H1 (cell line): ENCODE results near the gene NCR2. TPM values are rescaled to one million over a fixed set of nuclear protein-coding genes. Genes with fewer than 3 reads are reported as not detected.

ENCODE experiments used
- CTCF ChIA-PET: fragments of 300-600 bp; sonication (Branson Sonifier 250); formaldehyde crosslinking; loops from one replicate; lab custom pipeline; 2021; ENCODE audit not compliant: partially characterized antibody; lab: Charles Lee
- POLR2A ChIA-PET: fragments of 300-600 bp; sonication (Branson Sonifier 250); formaldehyde crosslinking; loops from one replicate; lab custom pipeline; 2021; ENCODE audit warnings: inconsistent platforms; ENCODE audit not compliant: partially characterized antibody; lab: Charles Lee
- DNase-seq, 2 experiments: peaks; one replicate each; pipeline versions ENCODE4 v3.0.0 to v3.0.0-alpha.2; 2010 to 2022; ENCODE audit warnings: low spot score in 2 of 2, low read depth in 1 of 2, mixed read lengths in 1 of 2
- FAIRE-seq: peaks from 2 replicates; lab custom pipeline; 2011; peaks lifted over from hg19 to GRCh38; lab: Jason Lieb, UNC
- H2AFZ ChIP-seq: 2 replicates; pipeline ENCODE4 v1.8.1; 2012; ENCODE audit warnings: low read length, inconsistent platforms
- H2AK5ac ChIP-seq: 2 replicates; pipeline ENCODE4 v1.6.1; 2013; ENCODE audit warnings: low read depth, low read length
- H2BK120ac ChIP-seq: replicated peaks from 2 replicates; pipeline ENCODE3; 2013; ENCODE audit warnings: low read depth, low read length, inconsistent platforms
- H2BK12ac ChIP-seq: 2 replicates; pipeline ENCODE4 v1.6.1; 2013; ENCODE audit warnings: low read depth, low read length
- H2BK15ac ChIP-seq: 2 replicates; pipeline ENCODE4 v1.6.1; 2013; ENCODE audit warnings: low read length
- H2BK20ac ChIP-seq: 2 replicates; pipeline ENCODE4 v1.6.1; 2013; ENCODE audit warnings: low read length
- H2BK5ac ChIP-seq: 2 replicates; pipeline ENCODE4 v1.6.1; 2013; ENCODE audit warnings: low read depth, low read length
- H3K14ac ChIP-seq: 2 replicates; pipeline ENCODE4 v1.6.1; 2013; ENCODE audit warnings: inconsistent platforms; ENCODE audit not compliant: insufficient read length
- H3K18ac ChIP-seq: 2 replicates; pipeline ENCODE4 v1.6.1; 2013; ENCODE audit warnings: low read length; ENCODE audit errors: extremely low read depth
- H3K23ac ChIP-seq: 2 replicates; pipeline ENCODE4 v1.6.1; 2013; ENCODE audit warnings: inconsistent platforms; ENCODE audit not compliant: insufficient read length
- H3K23me2 ChIP-seq: 2 replicates; pipeline ENCODE4 v1.6.1; 2013; ENCODE audit warnings: low read depth, low read length
- H3K27ac ChIP-seq: 2 replicates; pipeline ENCODE4 v1.6.1; 2011; ENCODE audit warnings: low read depth, low read length, inconsistent platforms
- H3K27me3 ChIP-seq, 4 experiments: replicated peaks in 1 of 4; 1 replicate in 1 of 4; 2 replicates in 3 of 4; pipeline versions ENCODE4 v1.6.1 to v1.8.1; 2011 to 2013; ENCODE audit warnings: low read length in 3 of 4, mild to moderate bottlenecking in 3 of 4, inconsistent platforms in 2 of 4, mixed read lengths in 2 of 4, moderate library complexity in 1 of 4; ENCODE audit not compliant: control insufficient read depth in 3 of 4, insufficient read depth in 3 of 4; ENCODE audit errors: extremely low read depth in 1 of 4
- H3K36me3 ChIP-seq, 4 experiments: 2 replicates each; pipeline versions ENCODE4 v1.6.1 to v1.8.1; 2011 to 2013; ENCODE audit warnings: mild to moderate bottlenecking in 4 of 4, low read length in 3 of 4, moderate library complexity in 2 of 4, control low read depth in 1 of 4, inconsistent platforms in 1 of 4; ENCODE audit not compliant: insufficient read depth in 4 of 4, control insufficient read depth in 2 of 4
- H3K4ac ChIP-seq: replicated peaks from 2 replicates; pipeline ENCODE3; 2013; ENCODE audit warnings: low read length, low read depth, mixed read lengths, inconsistent platforms; ENCODE audit not compliant: insufficient read length
- H3K4me1 ChIP-seq, 4 experiments: replicated peaks in 1 of 4; 1 replicate in 1 of 4; 2 replicates in 3 of 4; pipeline versions ENCODE4 v1.6.1 to v1.8.1; 2011 to 2013; ENCODE audit warnings: low read length in 3 of 4, inconsistent platforms in 2 of 4, mixed read lengths in 1 of 4; ENCODE audit not compliant: insufficient read depth in 4 of 4, control insufficient read depth in 3 of 4
- H3K4me2 ChIP-seq, 2 experiments: 2 replicates each; pipeline versions ENCODE4 v1.6.1 to v1.8.1; 2011 to 2013; ENCODE audit warnings: low read depth in 2 of 2, low read length in 2 of 2, control low read depth in 1 of 2, inconsistent platforms in 1 of 2, mild to moderate bottlenecking in 1 of 2; ENCODE audit not compliant: insufficient read depth in 1 of 2
- H3K4me3 ChIP-seq, 4 experiments: fragments of 200-600, 300-600 bp in 1 of 4; sonication (generic), shearing (Covaris generic), sonication (Bioruptor Twin) in 1 of 4; 2 replicates each; pipeline versions ENCODE4 v1.5.1 to v1.8.1; 2011 to 2016; ENCODE audit warnings: low read length in 4 of 4, low read depth in 3 of 4, control low read depth in 2 of 4, inconsistent platforms in 2 of 4, mild to moderate bottlenecking in 2 of 4, mixed read lengths in 1 of 4, moderate library complexity in 1 of 4; ENCODE audit not compliant: insufficient read depth in 2 of 4; ENCODE audit errors: extremely low read depth in 1 of 4
- H3K56ac ChIP-seq: replicated peaks from 2 replicates; pipeline ENCODE3; 2013; ENCODE audit warnings: low read depth, mild to moderate bottlenecking, mixed read lengths, low read length, inconsistent platforms; ENCODE audit not compliant: insufficient read length
- H3K79me1 ChIP-seq: 2 replicates; pipeline ENCODE4 v1.6.1; 2013; ENCODE audit warnings: low read depth, low read length, control low read depth
- H3K79me2 ChIP-seq, 2 experiments: 2 replicates each; pipeline versions ENCODE4 v1.6.1 to v1.8.1; 2012 to 2013; ENCODE audit warnings: low read length in 2 of 2, mild to moderate bottlenecking in 2 of 2, inconsistent platforms in 1 of 2; ENCODE audit not compliant: insufficient read depth in 2 of 2, control insufficient read depth in 1 of 2
- H3K9ac ChIP-seq, 4 experiments: replicated peaks in 1 of 4; 1 replicate in 1 of 4; 2 replicates in 3 of 4; pipeline versions ENCODE4 v1.6.1 to v1.8.1; 2011 to 2013; ENCODE audit warnings: low read depth in 3 of 4, low read length in 3 of 4, control low read depth in 2 of 4, mild to moderate bottlenecking in 2 of 4, moderate library complexity in 2 of 4, inconsistent platforms in 1 of 4; ENCODE audit errors: extremely low read depth in 1 of 4
- H3K9me3 ChIP-seq, 2 experiments: 2 replicates each; pipeline versions ENCODE4 v1.6.1 to v1.8.1; 2012 to 2013; ENCODE audit warnings: mild to moderate bottlenecking in 2 of 2, moderate library complexity in 2 of 2, control low read depth in 1 of 2, inconsistent platforms in 1 of 2, low read depth in 1 of 2, low read length in 1 of 2, mixed read lengths in 1 of 2; ENCODE audit not compliant: insufficient read depth in 2 of 2
- H4K20me1 ChIP-seq, 2 experiments: replicated peaks in 1 of 2; 2 replicates each; pipeline versions ENCODE3 to v1.8.1; 2011 to 2013; ENCODE audit warnings: inconsistent platforms in 2 of 2, low read length in 2 of 2, mild to moderate bottlenecking in 1 of 2; ENCODE audit not compliant: insufficient read depth in 2 of 2, control insufficient read depth in 1 of 2
- H4K5ac ChIP-seq: 2 replicates; pipeline ENCODE4 v1.6.1; 2013; ENCODE audit warnings: low read length, low read depth, mixed read lengths, inconsistent platforms; ENCODE audit not compliant: insufficient read length
- H4K8ac ChIP-seq: 2 replicates; pipeline ENCODE4 v1.8.0; 2013; ENCODE audit warnings: mild to moderate bottlenecking, moderate library complexity, low read length, inconsistent platforms; ENCODE audit not compliant: insufficient read depth; ENCODE audit errors: extremely low read depth
- H4K91ac ChIP-seq: replicated peaks from 2 replicates; pipeline ENCODE3; 2013; ENCODE audit warnings: low read length, mixed read lengths, inconsistent platforms; ENCODE audit not compliant: insufficient read length
- CTBP2 ChIP-seq: IDR thresholded peaks from 2 replicates; pipeline ENCODE4 v1.7.0; 2011; ENCODE audit warnings: borderline replicate concordance, mild to moderate bottlenecking, moderate library complexity, mixed read lengths, low read length; ENCODE audit not compliant: insufficient read depth, insufficient read length
- EP300 ChIP-seq, 2 experiments: IDR thresholded peaks; 1 replicate in 1 of 2; 2 replicates in 1 of 2; pipeline ENCODE4 v1.6.1; 2011 to 2012; ENCODE audit warnings: low read depth in 2 of 2, low read length in 2 of 2, mild to moderate bottlenecking in 2 of 2, borderline replicate concordance in 1 of 2, inconsistent platforms in 1 of 2, moderate library complexity in 1 of 2
- GABPA ChIP-seq: IDR thresholded peaks from 2 replicates; pipeline ENCODE4 v1.6.1; 2011; ENCODE audit warnings: mild to moderate bottlenecking, low read length, moderate library complexity, borderline replicate concordance; ENCODE audit not compliant: insufficient read depth
- GTF2F1 ChIP-seq: IDR thresholded peaks from 2 replicates; pipeline ENCODE4 v1.6.1; 2012; ENCODE audit warnings: low read depth, low read length, improper control_type of control experiment, borderline replicate concordance
- HDAC6 ChIP-seq: IDR thresholded peaks from one replicate; pipeline ENCODE4 v1.7.1; 2012; ENCODE audit warnings: low read depth, mild to moderate bottlenecking, inconsistent platforms, low read length, moderate library complexity
- NANOG ChIP-seq: IDR thresholded peaks from 2 replicates; pipeline ENCODE4 v1.6.1; 2011; ENCODE audit warnings: low read length, low read depth, mild to moderate bottlenecking, inconsistent platforms; ENCODE audit not compliant: insufficient read depth, poor library complexity, severe bottlenecking
- RNF2 ChIP-seq: fragments of 200-900, 300-1000 bp; sonication (generic); IDR thresholded peaks from 2 replicates; pipeline ENCODE4 v1.7.1; 2016; ENCODE audit warnings: borderline replicate concordance, low read depth, mild to moderate bottlenecking, antibody characterized with exemption, low read length; ENCODE audit not compliant: poor library complexity, severe bottlenecking; ENCODE audit errors: missing control alignments
- SUZ12 ChIP-seq: fragments of 200-600 bp; sonication (generic); IDR thresholded peaks from 2 replicates; pipeline ENCODE4 v1.6.1; 2012; ENCODE audit warnings: mild to moderate bottlenecking, inconsistent platforms, low read length, moderate library complexity, mixed read lengths
- YY1 ChIP-seq: IDR thresholded peaks from 2 replicates; pipeline ENCODE4 v1.6.1; 2011; ENCODE audit warnings: low read depth, mild to moderate bottlenecking, low read length
- WGBS, 2 experiments: shearing (Covaris generic) in 1 of 2; methylation state at CpG; one replicate each; pipeline versions ENCODE4 v1.1.6 to v1.1.7; 2013 to 2015; ENCODE audit warnings: low lambda C conversion rate in 2 of 2, mixed read lengths in 2 of 2, inconsistent platforms in 1 of 2, low coverage in 1 of 2, missing lambda C conversion rate in 1 of 2; ENCODE audit not compliant: insufficient replicate concordance in 2 of 2, insufficient coverage in 1 of 2, insufficient read length in 1 of 2; ENCODE audit errors: extremely low coverage in 1 of 2, missing lambda C conversion rate in 1 of 2; 5-methylcytosine and 5-hydroxymethylcytosine counted together
- polyA plus RNA-seq, 7 experiments: library from polyadenylated mRNA; depleted of rRNA in 3 of 7; stranded (reverse) in 5 of 7; unstranded in 2 of 7; fragments of >200 nt in 5 of 7; fragments of 200-250 nt in 2 of 7; gene quantifications; 1 replicate in 5 of 7; 2 replicates in 1 of 7; 4 replicates in 1 of 7; pipeline versions ENCODE4 v1.2.1 to v1.2.3, GENCODE V29; 2011 to 2013; ENCODE audit warnings: missing spikeins in 2 of 7, mixed read lengths in 2 of 7
- total RNA-seq: library from RNA; stranded (reverse); fragmentation: NEBNext Ultra II Directional; extraction: Animal tissue kit (Norgen Biotek cat#: 25700); gene quantifications from 2 replicates; pipeline ENCODE4 v1.2.1, GENCODE V29; 2021
- TF ChIP-seq, protein P1 (sequence below), 3 experiments: IDR thresholded peaks; 1 replicate in 2 of 3; 2 replicates in 1 of 3; pipeline versions ENCODE4 v1.5.1 to v1.6.1; 2011; ENCODE audit warnings: low read length in 3 of 3, mild to moderate bottlenecking in 3 of 3, inconsistent platforms in 2 of 3, low read depth in 1 of 3, moderate library complexity in 1 of 3; ENCODE audit not compliant: insufficient read depth in 1 of 3; ENCODE audit errors: control extremely low read depth in 1 of 3

The NCR2 gene
- total and polyA plus RNA-seq, 2 of the 8 experiments (the other 6 are each of a cell fraction or from before 2014, with no cell fraction given), result not detected

DNA sequence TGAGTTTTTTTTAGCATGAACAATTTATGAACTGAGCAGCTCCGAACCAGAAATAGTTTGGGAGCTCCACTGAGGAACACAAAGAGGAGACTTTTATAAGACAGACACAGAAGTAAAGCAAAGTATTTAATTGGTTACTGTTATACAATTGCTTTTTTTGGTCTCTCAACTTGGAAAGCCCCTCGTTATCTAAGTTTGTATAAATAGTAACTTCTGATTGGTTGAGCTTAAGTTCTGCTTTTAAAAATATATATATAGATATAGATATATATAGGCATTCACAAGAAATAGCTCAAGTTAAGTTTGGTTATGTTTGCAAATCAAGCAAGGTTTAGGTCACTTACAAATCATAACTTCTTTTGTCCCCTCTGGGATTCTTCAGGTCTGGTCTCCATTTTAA, 20.2 kb upstream of the NCR2 start:
- Histone ChIP-seq H2BK5ac (no peak overlapping the region), H4K8ac (no peak overlapping the region), H3K14ac (no peak overlapping the region), H3K79me1 (no peaks in the 10 kb centered on the region), H4K5ac (no peak overlapping the region), H3K23ac (no peak overlapping the region), H4K91ac (no peak overlapping the region), H2BK15ac (no peak overlapping the region), H3K27me3 (peaks cover 0 to 4% (median 2%) of the 10 kb centered on the region in 4 experiments; a peak in 1 of 7 replicates), H4K20me1 (no peaks in the 10 kb centered on the region), H3K4me3 (no peak overlapping the region), H2BK20ac (no peak overlapping the region), H3K4me1 (peaks cover 0 to 13% (median 3%) of the 10 kb centered on the region in 4 experiments; a peak in 5 of 7 replicates), H3K4me2 (no peak overlapping the region), H2AK5ac (no peak overlapping the region), H3K4ac (no peak overlapping the region), H3K9me3 (no peaks in the 10 kb centered on the region), H3K56ac (no peak overlapping the region), H3K36me3 (no peaks in the 10 kb centered on the region), H3K27ac (no peak overlapping the region), H3K9ac (no peak overlapping the region), H3K23me2 (no peaks in the 10 kb centered on the region), H2AFZ (no peak overlapping the region), H3K79me2 (no peaks in the 10 kb centered on the region), H3K18ac (no peak overlapping the region), H2BK12ac (no peak overlapping the region), H2BK120ac (no peak overlapping the region)
- CTCF ChIA-PET, result interaction anchor here (1.6 to 2.3 kb wide), 3 partner anchors 8 to 35 kb away, joined by 4 to 9 read pairs (median 8); no protein-coding TSS in a partner anchor
- no peak for FAIRE-seq
- POLR2A ChIA-PET, result no interaction called here
- 88% methylated on average over 2 of the region's 2 CpGs; no CpG with 5 or more reads in 1 of the 2 experiments for WGBS, 2 experiments
- no peak for DNase-seq
- TF ChIP-seq GTF2F1 (no peak), SUZ12 (no peak), NANOG (no peak), CTBP2 (no peak), GABPA (no peak), YY1 (no peak), RNF2 (no peak), EP300 (IDR thresholded peaks at IDR 0.05; ENCODE audit: borderline replicate concordance in 1 of 2, low read depth in 2 of 2, low read length in 2 of 2) (no peak), HDAC6 (no peak)
- TF ChIP-seq, protein P1, sequence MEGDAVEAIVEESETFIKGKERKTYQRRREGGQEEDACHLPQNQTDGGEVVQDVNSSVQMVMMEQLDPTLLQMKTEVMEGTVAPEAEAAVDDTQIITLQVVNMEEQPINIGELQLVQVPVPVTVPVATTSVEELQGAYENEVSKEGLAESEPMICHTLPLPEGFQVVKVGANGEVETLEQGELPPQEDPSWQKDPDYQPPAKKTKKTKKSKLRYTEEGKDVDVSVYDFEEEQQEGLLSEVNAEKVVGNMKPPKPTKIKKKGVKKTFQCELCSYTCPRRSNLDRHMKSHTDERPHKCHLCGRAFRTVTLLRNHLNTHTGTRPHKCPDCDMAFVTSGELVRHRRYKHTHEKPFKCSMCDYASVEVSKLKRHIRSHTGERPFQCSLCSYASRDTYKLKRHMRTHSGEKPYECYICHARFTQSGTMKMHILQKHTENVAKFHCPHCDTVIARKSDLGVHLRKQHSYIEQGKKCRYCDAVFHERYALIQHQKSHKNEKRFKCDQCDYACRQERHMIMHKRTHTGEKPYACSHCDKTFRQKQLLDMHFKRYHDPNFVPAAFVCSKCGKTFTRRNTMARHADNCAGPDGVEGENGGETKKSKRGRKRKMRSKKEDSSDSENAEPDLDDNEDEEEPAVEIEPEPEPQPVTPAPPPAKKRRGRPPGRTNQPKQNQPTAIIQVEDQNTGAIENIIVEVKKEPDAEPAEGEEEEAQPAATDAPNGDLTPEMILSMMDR (IDR thresholded peaks at IDR 0.05; ENCODE audit: control extremely low read depth in 1 of 3, insufficient read depth in 1 of 3, low read depth in 1 of 3, low read length in 3 of 3), result no peak
